ENCODE results near the gene KLRC4. TPM values are rescaled to one million over a fixed set of nuclear protein-coding genes. Genes with fewer than 3 reads are reported as not detected.
"Not testable (repeated sequence)": the region's sequence is repeated elsewhere in the genome, so short reads cannot be mapped to it uniquely, and the experiment has no call there.

The KLRC4 gene
- total RNA-seq, 2 experiments from 2014 or later = 29.2 to 33.7 TPM

GRCh38 chr12:10424260-10424899 is 14.8 kb upstream of the KLRC4 start:
- DNase-seq; H3K27me3 Mint-ChIP-seq; H3K36me3 Mint-ChIP-seq; H3K27ac Mint-ChIP-seq; ATAC-seq; H3K9me3 Mint-ChIP-seq (ENCODE audit: low read depth); H3K4me1 Mint-ChIP-seq; CTCF ChIA-PET; H3K4me3 Mint-ChIP-seq: not testable (repeated sequence)

- H3K36me3 Mint-ChIP-seq; H3K27ac Mint-ChIP-seq; CTCF ChIA-PET; H3K9me3 Mint-ChIP-seq (ENCODE audit: low read depth); DNase-seq; H3K4me1 Mint-ChIP-seq; H3K4me3 Mint-ChIP-seq; H3K27me3 Mint-ChIP-seq: not testable (repeated sequence)
- ATAC-seq = peak; percentile 70
Measured at GRCh38 chr12:10422159-10422558, 12.6 kb upstream of the KLRC4 start.

- H3K9me3 Mint-ChIP-seq (ENCODE audit: low read depth); H3K4me1 Mint-ChIP-seq; H3K36me3 Mint-ChIP-seq; ATAC-seq; H3K27me3 Mint-ChIP-seq; DNase-seq; CTCF ChIA-PET: not testable (repeated sequence)
- peak within 1 kb of the TSS; percentile 55 for H3K4me3 Mint-ChIP-seq
- peak within 1 kb of the TSS; percentile 15 for H3K27ac Mint-ChIP-seq
Measured at GRCh38 chr12:10420334-10420733, 10.8 kb upstream of the KLRC4 start, which contains the start of gene KLRC3. Gene KLRC3 (minus strand): TSS chr12:10420595. CDS start chr12:10420550, 45 bp downstream.

- Mint-ChIP-seq H3K9me3 (ENCODE audit: low read depth) (no peaks in the 10 kb centered on the region), H3K27ac (peak overlapping the region; percentile 88), H3K36me3 (peaks cover 52% of the 10 kb centered on the region), H3K4me1 (peaks cover 35% of the 10 kb centered on the region), H3K27me3 (no peaks in the 10 kb centered on the region), H3K4me3 (peak overlapping the region; percentile 84)
- CTCF ChIA-PET = no interaction called here
- no peak for DNase-seq
- ATAC-seq = no peak
Measured at GRCh38 chr12:10408842-10409241, 715 bp downstream of the KLRC4 start.

GRCh38 chr12:10406725-10407124 is 2.8 kb downstream of the KLRC4 start:
- H3K4me1 Mint-ChIP-seq = peaks cover 42% of the 10 kb centered on the region

GRCh38 chr12:10405294-10405693 is 4.3 kb downstream of the KLRC4 start:
- peaks cover 60% of the 10 kb centered on the region for H3K36me3 Mint-ChIP-seq
- peak; percentile 25 for ATAC-seq
- CTCF ChIA-PET = interaction anchor here (0.9 to 1.6 kb wide), 3 partner anchors 9 to 153 kb away, joined by 3 to 6 read pairs (median 4); no protein-coding TSS in a partner anchor
- peak overlapping the region; percentile 70 for H3K27ac Mint-ChIP-seq
- no peaks in the 10 kb centered on the region for H3K9me3 Mint-ChIP-seq (ENCODE audit: low read depth)
- peak overlapping the region; percentile 75 for H3K4me3 Mint-ChIP-seq
- peak; percentile 42 for DNase-seq
- H3K4me1 Mint-ChIP-seq = peaks cover 49% of the 10 kb centered on the region
- H3K27me3 Mint-ChIP-seq = no peaks in the 10 kb centered on the region

More at GRCh38 chr12:10406725-10407124, 2.8 kb downstream of the KLRC4 start:
- peak; percentile 61 for DNase-seq
- CTCF ChIA-PET = interaction anchor here (1.1 kb wide), 1 partner anchor 21 kb away, joined by 6 read pairs; no protein-coding TSS in a partner anchor
- Mint-ChIP-seq H3K27ac (peak overlapping the region; percentile 92), H3K9me3 (ENCODE audit: low read depth) (no peaks in the 10 kb centered on the region), H3K36me3 (peaks cover 52% of the 10 kb centered on the region), H3K27me3 (no peaks in the 10 kb centered on the region), H3K4me3 (peak overlapping the region; percentile 84)
- peak; percentile 11 for ATAC-seq

GRCh38 chr12:10404798-10405197 is 4.8 kb downstream of the KLRC4 start:
- peaks cover 53% of the 10 kb centered on the region for H3K4me1 Mint-ChIP-seq
- no peak for ATAC-seq
- H3K27ac Mint-ChIP-seq = peak overlapping the region; percentile 70
- no peaks in the 10 kb centered on the region for H3K9me3 Mint-ChIP-seq (ENCODE audit: low read depth)
- H3K27me3 Mint-ChIP-seq = no peaks in the 10 kb centered on the region
- H3K4me3 Mint-ChIP-seq = peak overlapping the region; percentile 75
- peaks cover 64% of the 10 kb centered on the region for H3K36me3 Mint-ChIP-seq
- CTCF ChIA-PET = interaction anchor here (0.9 to 1.6 kb wide), 3 partner anchors 9 to 153 kb away, joined by 3 to 6 read pairs (median 4); no protein-coding TSS in a partner anchor
- DNase-seq = no peak

GRCh38 chr12:10400829-10401228 is 8.7 kb downstream of the KLRC4 start:
- no peaks in the 10 kb centered on the region for H3K27me3 Mint-ChIP-seq
- ATAC-seq = peak; percentile 46

GRCh38 chr12:10398168-10398567 is 11.4 kb downstream of the KLRC4 start:
- no peaks in the 10 kb centered on the region for H3K9me3 Mint-ChIP-seq (ENCODE audit: low read depth)
- peak overlapping the region; percentile 76 for H3K4me3 Mint-ChIP-seq
- H3K36me3 Mint-ChIP-seq = peaks cover 44% of the 10 kb centered on the region
- H3K4me1 Mint-ChIP-seq = peaks cover 71% of the 10 kb centered on the region
- ATAC-seq (no peak), DNase-seq (peak; percentile 48)
- CTCF ChIA-PET = interaction anchor here (1.0 to 2.6 kb wide), 3 partner anchors 13 to 163 kb away, joined by 3 to 8 read pairs (median 6); no protein-coding TSS in a partner anchor
- no peaks in the 10 kb centered on the region for H3K27me3 Mint-ChIP-seq
- peak overlapping the region; percentile 94 for H3K27ac Mint-ChIP-seq

More at GRCh38 chr12:10400829-10401228, 8.7 kb downstream of the KLRC4 start:
- DNase-seq = no peak
- Mint-ChIP-seq H3K36me3 (peaks cover 58% of the 10 kb centered on the region), H3K27ac (peak overlapping the region; percentile 79), H3K4me1 (peaks cover 60% of the 10 kb centered on the region), H3K4me3 (peak overlapping the region; percentile 71), H3K9me3 (ENCODE audit: low read depth) (no peaks in the 10 kb centered on the region)
- CTCF ChIA-PET = interaction anchor here (1.2 to 1.8 kb wide), 2 partner anchors 9 to 96 kb away, joined by 4 to 5 read pairs; no protein-coding TSS in a partner anchor

- CTCF ChIA-PET = interaction anchor here (0.6 to 2.6 kb wide), 4 partner anchors 12 to 157 kb away, joined by 3 to 8 read pairs (median 5); no protein-coding TSS in a partner anchor
- Mint-ChIP-seq H3K27ac (peak overlapping the region; percentile 94), H3K4me3 (peak overlapping the region; percentile 76), H3K36me3 (peaks cover 42% of the 10 kb centered on the region), H3K27me3 (no peaks in the 10 kb centered on the region), H3K4me1 (peaks cover 76% of the 10 kb centered on the region), H3K9me3 (ENCODE audit: low read depth) (no peaks in the 10 kb centered on the region)
- ATAC-seq (peak; percentile 21), DNase-seq (peak; percentile 81)
Measured at GRCh38 chr12:10397296-10397695, 12.3 kb downstream of the KLRC4 start.

- DNase-seq = peak; percentile 44
- peak overlapping the region; percentile 76 for H3K4me3 Mint-ChIP-seq
- peak overlapping the region; percentile 94 for H3K27ac Mint-ChIP-seq
- CTCF ChIA-PET = interaction anchor here (1.1 to 2.6 kb wide), 3 partner anchors 9 to 158 kb away, joined by 3 to 8 read pairs (median 4); no protein-coding TSS in a partner anchor
- H3K36me3 Mint-ChIP-seq = peaks cover 34% of the 10 kb centered on the region
- H3K9me3 Mint-ChIP-seq (ENCODE audit: low read depth); ATAC-seq; H3K27me3 Mint-ChIP-seq: not testable (repeated sequence)
- H3K4me1 Mint-ChIP-seq = peaks cover 70% of the 10 kb centered on the region
Measured at GRCh38 chr12:10396176-10396575, 13.4 kb downstream of the KLRC4 start.

- ATAC-seq = peak; percentile 59
- Mint-ChIP-seq H3K4me1 (peaks cover 69% of the 10 kb centered on the region), H3K4me3 (peak overlapping the region; percentile 76), H3K36me3 (peaks cover 30% of the 10 kb centered on the region), H3K27ac (peak overlapping the region; percentile 94), H3K9me3 (ENCODE audit: low read depth) (no peaks in the 10 kb centered on the region), H3K27me3 (no peaks in the 10 kb centered on the region)
- peak; percentile 62 for DNase-seq
- CTCF ChIA-PET = interaction anchor here (1.1 kb wide), 1 partner anchor 9 kb away, joined by 3 read pairs; no protein-coding TSS in a partner anchor
Measured at GRCh38 chr12:10395390-10395998, 14.1 kb downstream of the KLRC4 start.

GRCh38 chr12:10394531-10395152 is 14.9 kb downstream of the KLRC4 start:
- peaks cover 30% of the 10 kb centered on the region for H3K36me3 Mint-ChIP-seq
- peaks cover 69% of the 10 kb centered on the region for H3K4me1 Mint-ChIP-seq

More at GRCh38 chr12:10394531-10395152, 14.9 kb downstream of the KLRC4 start:
- H3K27me3 Mint-ChIP-seq; H3K9me3 Mint-ChIP-seq (ENCODE audit: low read depth): not testable (repeated sequence)
- DNase-seq (peak; percentile 75), ATAC-seq (peak; percentile 50)
- CTCF ChIA-PET = interaction anchor here (1.0 kb wide), 1 partner anchor 17 kb away, joined by 4 read pairs; no protein-coding TSS in a partner anchor
- H3K27ac Mint-ChIP-seq = peak overlapping the region; percentile 94
- peak overlapping the region; percentile 76 for H3K4me3 Mint-ChIP-seq

Data from activated CD8-positive, alpha-beta memory T cell treated with anti-CD3 and anti-CD28 coated beads, Interleukin-2, amount 10 ng/mL, durations not matched to agents 7 days and 5 days (primary cell).